ENCODE data around the gene PCBP3. TPM values are rescaled to one million over a fixed set of nuclear protein-coding genes. Genes with fewer than 3 reads are reported as not detected.

PCBP3 gene
- total RNA-seq, 1 donor, result 2.2 TPM

- Histone ChIP-seq H3K4me1 (ENCODE audit: insufficient read depth, low read length) (no peaks in the 10 kb centered on the region), H3K9me3 (ENCODE audit: low read depth, low read length) (no peaks in the 10 kb centered on the region), H3K4me3 (ENCODE audit: low read length) (no peak overlapping the region), H3K27me3 (ENCODE audit: insufficient read depth, low read length) (no peaks in the 10 kb centered on the region)
Measured at GRCh38 chr21:45736690-45737484, 93.4 kb downstream of the PCBP3 start.

- Histone ChIP-seq H3K4me1 (ENCODE audit: insufficient read depth, low read length) (no peaks in the 10 kb centered on the region), H3K4me3 (ENCODE audit: low read length) (no peak overlapping the region), H3K27me3 (ENCODE audit: insufficient read depth, low read length) (no peaks in the 10 kb centered on the region), H3K9me3 (ENCODE audit: low read depth, low read length) (no peaks in the 10 kb centered on the region)
Measured at GRCh38 chr21:45737485-45738166, 94.1 kb downstream of the PCBP3 start.

DNA sequence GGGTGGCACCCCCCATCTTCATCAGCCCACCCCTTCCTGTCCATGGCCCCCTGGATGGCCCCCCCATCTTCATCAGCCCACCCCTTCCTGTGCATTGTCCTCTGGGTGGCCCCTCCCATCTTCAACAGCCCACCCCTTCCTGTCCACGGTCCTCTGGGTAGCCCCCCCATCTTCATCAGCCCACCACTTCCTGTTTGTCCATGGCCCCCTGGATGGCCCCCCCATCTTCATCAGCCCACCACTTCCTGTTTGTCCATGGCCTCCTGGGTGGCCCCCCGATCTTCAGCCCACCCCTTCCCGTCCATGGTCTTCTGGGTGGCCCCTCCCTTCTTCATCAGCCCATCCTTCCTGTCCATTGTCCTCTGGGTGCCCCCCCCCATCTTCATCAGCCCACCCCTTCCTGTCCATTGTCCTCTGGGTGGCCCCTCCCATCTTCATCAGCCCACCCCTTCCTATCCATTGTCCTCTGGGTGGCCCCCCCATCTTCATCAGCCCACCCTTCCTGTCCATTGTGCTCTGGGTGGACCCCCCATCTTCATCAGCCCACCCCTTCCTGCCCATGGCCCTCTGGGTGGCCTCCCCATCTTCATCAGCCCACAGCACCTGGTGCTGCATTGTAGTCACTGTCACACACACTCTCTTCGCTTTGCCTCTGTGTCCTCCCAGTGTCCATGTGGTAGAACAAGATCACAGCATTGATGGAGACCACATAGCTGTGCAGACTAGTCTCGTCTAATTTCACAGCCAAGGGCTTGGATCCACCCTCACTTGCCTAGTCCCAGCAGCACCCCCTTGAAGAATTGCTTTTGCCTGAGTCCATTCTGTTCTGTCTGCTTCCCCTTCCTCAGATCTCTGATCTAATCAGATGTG lies 95.9 kb downstream of the PCBP3 start:
- Histone ChIP-seq H3K9me3 (ENCODE audit: low read depth, low read length) (no peaks in the 10 kb centered on the region), H3K27me3 (ENCODE audit: insufficient read depth, low read length) (no peaks in the 10 kb centered on the region), H3K4me3 (ENCODE audit: low read length) (no peak overlapping the region), H3K4me1 (ENCODE audit: insufficient read depth, low read length) (no peaks in the 10 kb centered on the region)

- no peaks in the 10 kb centered on the region for H3K4me1 ChIP-seq (ENCODE audit: insufficient read depth, low read length)
- no peaks in the 10 kb centered on the region for H3K27me3 ChIP-seq (ENCODE audit: insufficient read depth, low read length)
- no peaks in the 10 kb centered on the region for H3K9me3 ChIP-seq (ENCODE audit: low read depth, low read length)
- no peak overlapping the region for H3K4me3 ChIP-seq (ENCODE audit: low read length)
Measured at GRCh38 chr21:45740088-45740440, 96.5 kb downstream of the PCBP3 start.

DNA sequence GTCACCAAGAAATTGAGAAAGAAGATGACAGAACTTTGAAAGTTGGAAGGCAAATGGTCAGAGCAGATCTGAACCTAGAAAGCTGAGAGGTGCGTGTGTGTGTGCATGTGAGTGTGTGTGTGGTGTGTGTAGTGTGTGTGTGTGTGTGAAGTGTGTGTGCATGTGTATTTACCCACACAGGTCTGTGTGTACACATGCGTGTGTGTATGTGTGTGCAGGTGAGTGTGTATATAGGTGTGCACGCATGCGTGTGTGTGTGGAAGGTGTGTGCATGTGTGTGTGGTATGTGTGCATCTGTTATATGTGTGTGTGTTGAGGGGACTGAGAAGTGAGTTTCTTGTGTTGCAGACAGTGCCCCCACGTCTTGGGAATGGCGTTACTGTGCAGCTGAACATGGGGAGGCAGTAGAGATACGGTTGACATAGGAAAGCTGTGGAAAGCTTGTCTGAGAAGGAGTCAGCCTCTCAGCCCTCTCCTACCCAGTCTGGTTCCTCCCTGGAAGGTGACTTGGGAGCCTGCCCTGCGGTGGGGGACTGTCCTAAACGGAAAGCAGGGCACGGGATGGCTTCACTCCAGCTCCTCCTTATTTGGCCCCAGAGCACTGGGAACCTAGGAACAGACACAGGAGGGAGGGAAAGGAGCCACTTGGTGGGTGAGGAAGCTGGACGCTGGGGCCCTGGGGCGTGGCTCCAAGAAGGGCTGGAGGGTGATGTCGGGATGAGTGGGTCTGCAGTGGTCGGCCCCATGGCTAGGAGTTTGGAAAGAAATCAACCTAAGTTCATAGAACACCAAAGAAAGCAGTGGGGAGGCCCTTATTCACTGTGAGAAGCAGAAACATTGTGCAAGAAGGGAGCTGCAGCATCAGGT lies 97.2 kb downstream of the PCBP3 start:
- H3K4me1 ChIP-seq (ENCODE audit: insufficient read depth, low read length), result no peaks in the 10 kb centered on the region
- H3K27me3 ChIP-seq (ENCODE audit: insufficient read depth, low read length), result no peaks in the 10 kb centered on the region
- H3K9me3 ChIP-seq (ENCODE audit: low read depth, low read length), result no peaks in the 10 kb centered on the region
- H3K4me3 ChIP-seq (ENCODE audit: low read length), result no peak overlapping the region

DNA sequence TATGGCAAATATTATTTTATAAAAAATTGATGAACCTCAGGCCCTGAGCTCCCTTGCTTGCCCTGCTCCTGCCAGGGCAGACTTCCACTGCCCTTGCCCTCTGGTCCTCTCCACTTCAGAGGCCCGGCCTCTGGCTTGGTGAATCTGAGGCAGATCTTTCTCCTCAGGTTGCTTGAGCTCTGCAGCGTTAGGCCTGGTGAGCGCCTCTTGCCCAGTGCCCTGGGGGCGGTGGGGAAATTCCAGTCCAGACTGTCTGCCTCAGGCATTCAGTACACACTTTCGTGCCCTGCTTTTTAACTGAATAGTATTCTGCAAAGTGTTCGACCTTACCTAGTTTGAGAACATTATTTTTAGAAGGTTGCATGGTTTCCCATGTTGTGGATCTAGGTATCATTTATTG lies 98.2 kb downstream of the PCBP3 start:
- Histone ChIP-seq H3K4me3 (ENCODE audit: low read length) (no peak overlapping the region), H3K4me1 (ENCODE audit: insufficient read depth, low read length) (no peaks in the 10 kb centered on the region), H3K27me3 (ENCODE audit: insufficient read depth, low read length) (no peaks in the 10 kb centered on the region), H3K9me3 (ENCODE audit: low read depth, low read length) (no peaks in the 10 kb centered on the region)

GRCh38 chr21:45742247-45742646 lies 98.7 kb downstream of the PCBP3 start:
- H3K27me3 ChIP-seq (ENCODE audit: insufficient read depth, low read length), result no peaks in the 10 kb centered on the region
- no peaks in the 10 kb centered on the region for H3K4me1 ChIP-seq (ENCODE audit: insufficient read depth, low read length)
- H3K4me3 ChIP-seq (ENCODE audit: low read length), result no peak overlapping the region
- no peaks in the 10 kb centered on the region for H3K9me3 ChIP-seq (ENCODE audit: low read depth, low read length)

- no peaks in the 10 kb centered on the region for H3K27me3 ChIP-seq (ENCODE audit: insufficient read depth, low read length)
- no peaks in the 10 kb centered on the region for H3K9me3 ChIP-seq (ENCODE audit: low read depth, low read length)
- no peak overlapping the region for H3K4me3 ChIP-seq (ENCODE audit: low read length)
- H3K4me1 ChIP-seq (ENCODE audit: insufficient read depth, low read length), result no peaks in the 10 kb centered on the region
Measured at GRCh38 chr21:45745256-45745655, 101.7 kb downstream of the PCBP3 start.

DNA sequence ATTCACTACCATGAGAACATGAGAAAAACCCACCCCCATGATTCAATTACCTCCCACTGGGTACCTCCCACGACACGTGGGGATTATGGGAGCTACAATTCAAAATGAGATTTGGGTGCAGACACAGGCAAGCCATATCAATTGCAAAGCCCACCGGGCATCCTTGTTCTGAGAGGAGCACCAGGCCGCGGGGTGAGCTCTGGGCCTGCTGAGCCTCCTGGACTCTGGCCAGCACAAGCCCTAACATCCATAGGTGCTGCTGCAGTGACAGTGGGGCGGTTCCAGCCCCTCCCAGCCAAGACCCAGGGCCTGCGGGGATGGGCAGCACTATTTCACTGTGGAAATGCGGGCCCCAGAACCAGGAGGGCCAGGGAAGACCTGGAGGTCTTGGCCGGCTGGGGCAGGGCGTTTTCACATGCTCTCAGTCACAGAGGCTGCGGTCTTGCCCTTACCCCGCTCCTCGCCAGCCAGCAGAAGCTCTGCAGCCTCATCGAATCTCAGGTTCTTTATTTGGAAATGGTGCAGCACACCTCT lies 103.8 kb downstream of the PCBP3 start:
- Histone ChIP-seq H3K4me1 (ENCODE audit: insufficient read depth, low read length) (no peaks in the 10 kb centered on the region), H3K4me3 (ENCODE audit: low read length) (no peak overlapping the region), H3K9me3 (ENCODE audit: low read depth, low read length) (no peaks in the 10 kb centered on the region), H3K27me3 (ENCODE audit: insufficient read depth, low read length) (no peaks in the 10 kb centered on the region)

DNA sequence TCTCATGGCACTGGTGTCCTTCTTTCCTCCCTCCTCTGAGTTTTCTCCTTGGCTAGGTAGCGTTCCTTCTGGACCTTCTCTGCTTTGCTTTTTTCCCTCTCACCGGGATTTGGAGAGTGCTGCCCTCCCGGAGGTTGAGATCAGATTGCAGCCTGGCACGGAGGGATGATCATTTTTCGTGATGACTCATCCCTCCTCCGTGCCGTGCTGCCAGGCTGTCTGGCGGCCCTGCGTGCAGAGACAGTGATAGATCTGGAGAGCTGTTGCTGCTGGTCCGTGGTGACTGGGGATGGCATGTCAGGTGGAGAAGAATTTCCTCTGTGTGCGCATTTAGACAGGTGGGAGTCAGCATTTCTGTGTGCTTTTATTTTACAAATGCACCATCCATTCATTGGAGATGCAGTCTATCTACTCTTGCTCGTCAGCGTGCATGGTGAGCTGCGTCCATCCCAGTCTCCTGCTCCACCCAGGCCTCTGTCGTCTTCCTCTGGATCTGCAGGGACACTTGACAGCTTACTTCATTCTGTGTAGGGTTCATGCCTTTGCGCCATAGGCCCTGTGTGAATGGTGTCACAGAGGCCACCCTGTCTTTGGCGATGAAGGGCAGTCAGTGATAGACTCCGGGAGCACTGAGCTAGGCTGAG lies 104.4 kb downstream of the PCBP3 start:
- Histone ChIP-seq H3K27me3 (ENCODE audit: insufficient read depth, low read length) (no peaks in the 10 kb centered on the region), H3K4me3 (ENCODE audit: low read length) (no peak overlapping the region), H3K9me3 (ENCODE audit: low read depth, low read length) (no peaks in the 10 kb centered on the region)

DNA sequence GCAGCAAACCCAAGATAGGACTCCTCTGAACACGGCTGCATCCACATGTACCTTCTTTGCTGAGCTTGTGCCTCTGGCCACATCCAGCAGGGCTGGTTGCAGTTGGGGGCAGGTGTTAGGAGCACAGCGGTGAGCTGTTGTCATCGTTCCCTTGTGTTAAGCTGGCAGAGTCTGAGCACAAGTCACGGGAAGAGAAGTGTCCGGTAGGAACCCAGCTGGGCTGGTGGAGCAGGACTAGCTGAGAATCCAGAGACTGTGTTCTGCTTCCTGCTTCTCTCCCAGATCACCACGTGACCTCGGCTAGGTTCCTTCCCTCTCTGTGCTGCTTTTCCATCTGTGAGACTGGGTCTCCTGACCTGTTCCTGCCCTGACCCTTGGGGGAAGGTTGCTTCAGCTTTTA lies 105.1 kb downstream of the PCBP3 start:
- Histone ChIP-seq H3K27me3 (ENCODE audit: insufficient read depth, low read length) (no peaks in the 10 kb centered on the region), H3K9me3 (ENCODE audit: low read depth, low read length) (no peaks in the 10 kb centered on the region), H3K4me1 (ENCODE audit: insufficient read depth, low read length) (no peaks in the 10 kb centered on the region), H3K4me3 (ENCODE audit: low read length) (no peak overlapping the region)

More for the DNA sequence above, 104.4 kb downstream of the PCBP3 start:
- no peaks in the 10 kb centered on the region for H3K4me1 ChIP-seq (ENCODE audit: insufficient read depth, low read length)

DNA sequence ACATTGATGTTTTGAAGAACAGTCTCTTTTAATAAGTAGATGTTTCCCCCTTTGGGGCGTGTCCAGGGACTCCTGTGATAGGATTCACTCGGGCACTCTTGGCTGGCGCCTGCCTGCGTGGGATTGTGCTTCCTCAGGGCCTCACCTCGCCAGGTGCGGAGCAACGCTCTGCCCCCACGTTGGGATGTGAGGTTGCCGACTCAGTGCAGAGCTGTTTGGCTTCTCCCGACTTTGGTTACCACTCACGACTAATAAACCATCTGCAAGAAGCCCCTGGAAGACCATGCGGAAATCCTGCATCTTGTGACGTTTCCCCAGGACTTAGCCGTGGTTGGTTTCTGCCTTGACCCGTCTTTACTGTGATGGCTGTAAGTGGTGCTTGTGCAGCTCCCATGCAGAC lies 106.4 kb downstream of the PCBP3 start:
- H3K9me3 ChIP-seq (ENCODE audit: low read depth, low read length), result no peaks in the 10 kb centered on the region
- H3K4me3 ChIP-seq (ENCODE audit: low read length), result no peak overlapping the region
- no peaks in the 10 kb centered on the region for H3K4me1 ChIP-seq (ENCODE audit: insufficient read depth, low read length)
- no peaks in the 10 kb centered on the region for H3K27me3 ChIP-seq (ENCODE audit: insufficient read depth, low read length)

DNA sequence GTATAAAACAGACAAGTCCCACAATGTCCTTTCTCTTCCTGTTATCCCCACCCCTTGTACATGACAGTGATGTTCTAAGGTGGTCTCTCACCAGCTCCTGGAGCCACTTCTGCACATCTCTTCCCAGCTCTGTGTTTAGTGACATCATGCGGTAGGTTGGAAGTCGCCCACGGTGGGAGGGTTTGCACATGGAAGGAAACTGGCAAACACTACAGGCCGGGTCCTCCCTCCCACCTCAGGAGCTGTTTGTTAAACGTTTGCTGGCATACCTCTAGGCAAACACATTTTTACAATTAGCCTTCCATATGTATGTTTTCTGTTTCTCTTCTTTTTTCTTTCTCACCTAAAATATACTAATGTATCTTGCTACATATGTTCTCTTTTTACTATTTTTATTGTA lies 107.4 kb downstream of the PCBP3 start:
- H3K27me3 ChIP-seq (ENCODE audit: insufficient read depth, low read length), result no peaks in the 10 kb centered on the region
- H3K9me3 ChIP-seq (ENCODE audit: low read depth, low read length), result peaks cover 9% of the 10 kb centered on the region
- H3K4me1 ChIP-seq (ENCODE audit: insufficient read depth, low read length), result no peaks in the 10 kb centered on the region
- H3K4me3 ChIP-seq (ENCODE audit: low read length), result no peak overlapping the region

DNA sequence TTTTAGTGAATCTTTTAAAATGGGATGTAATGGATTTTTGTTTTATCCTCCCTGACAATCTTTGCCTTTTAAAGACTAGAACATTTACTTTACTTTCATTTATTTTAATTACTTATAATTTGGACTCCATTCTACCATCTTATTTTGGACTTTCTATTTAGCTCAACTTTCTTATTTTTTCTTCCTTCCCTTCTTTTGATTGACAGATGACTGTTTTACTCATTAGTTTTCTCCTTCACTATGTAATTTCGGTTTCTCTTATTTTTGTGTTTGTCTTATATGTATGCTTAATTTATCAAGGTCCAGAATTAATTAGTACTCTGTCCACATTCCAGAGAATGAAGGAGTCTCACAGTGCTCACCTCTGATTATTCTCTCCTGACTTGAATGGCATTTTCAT lies 109.9 kb downstream of the PCBP3 start:
- Histone ChIP-seq H3K9me3 (ENCODE audit: low read depth, low read length) (peaks cover 11% of the 10 kb centered on the region), H3K27me3 (ENCODE audit: insufficient read depth, low read length) (no peaks in the 10 kb centered on the region)

More for the DNA sequence above, 109.9 kb downstream of the PCBP3 start:
- Histone ChIP-seq H3K4me1 (ENCODE audit: insufficient read depth, low read length) (no peaks in the 10 kb centered on the region), H3K4me3 (ENCODE audit: low read length) (no peak overlapping the region)

Measured in mononuclear cell (primary cell).